GF-D8 (cell line): ENCODE measurements around the gene ZNF302.
"Not testable (repeated sequence)": the region's sequence is repeated elsewhere in the genome, so short reads cannot be mapped to it uniquely, and the experiment has no call there.

ENCODE experiments used
- DNase-seq: peaks from one replicate; lab custom pipeline; 2025; lab: John Stamatoyannopoulos, UW

ZNF302 gene

DNA sequence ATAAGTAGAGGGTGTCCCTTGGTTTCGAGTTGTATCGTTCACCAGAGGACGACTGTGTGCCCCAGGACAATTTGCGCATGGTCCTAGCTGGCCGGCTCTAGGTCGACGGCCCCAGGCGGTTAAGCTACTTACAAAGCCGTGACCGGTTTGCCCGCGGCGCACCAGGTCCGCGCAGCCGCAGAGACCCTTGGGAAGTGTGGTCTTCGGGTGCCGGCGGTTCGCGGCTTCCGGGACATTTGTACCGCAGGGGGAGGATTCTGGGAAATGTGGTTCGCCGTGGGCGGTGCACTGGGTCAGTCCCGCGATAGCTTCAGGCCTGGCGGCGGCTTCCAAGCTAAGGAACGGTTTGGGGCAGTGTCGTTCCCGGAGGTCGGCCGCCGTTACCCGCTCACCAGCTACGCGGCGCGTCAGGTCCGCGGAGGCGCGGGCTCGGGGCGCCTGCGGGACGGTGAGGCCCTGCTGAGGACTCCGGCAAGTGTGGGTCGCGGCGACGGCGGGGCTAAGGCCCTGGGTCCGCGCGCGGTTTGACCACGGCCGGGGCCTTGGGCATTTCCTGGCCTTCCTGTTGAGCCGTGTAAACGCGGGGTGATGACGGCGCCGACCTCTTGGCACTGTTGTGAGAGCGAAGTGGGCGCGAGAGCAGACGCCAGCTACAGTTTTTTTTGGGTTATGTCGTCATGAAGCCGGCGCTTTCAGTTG is at the start of gene ZNF302:
TSS of gene ZNF302 (plus strand) at position 293 of the 699 bp plus-strand sequence. CDS start 1,127 bp downstream, outside the sequence.
- DNase-seq, result peak; percentile 90

GRCh38 chr19:34633802-34634201 is 43.7 kb upstream of the ZNF302 start:
- DNase-seq, result no peak

DNA sequence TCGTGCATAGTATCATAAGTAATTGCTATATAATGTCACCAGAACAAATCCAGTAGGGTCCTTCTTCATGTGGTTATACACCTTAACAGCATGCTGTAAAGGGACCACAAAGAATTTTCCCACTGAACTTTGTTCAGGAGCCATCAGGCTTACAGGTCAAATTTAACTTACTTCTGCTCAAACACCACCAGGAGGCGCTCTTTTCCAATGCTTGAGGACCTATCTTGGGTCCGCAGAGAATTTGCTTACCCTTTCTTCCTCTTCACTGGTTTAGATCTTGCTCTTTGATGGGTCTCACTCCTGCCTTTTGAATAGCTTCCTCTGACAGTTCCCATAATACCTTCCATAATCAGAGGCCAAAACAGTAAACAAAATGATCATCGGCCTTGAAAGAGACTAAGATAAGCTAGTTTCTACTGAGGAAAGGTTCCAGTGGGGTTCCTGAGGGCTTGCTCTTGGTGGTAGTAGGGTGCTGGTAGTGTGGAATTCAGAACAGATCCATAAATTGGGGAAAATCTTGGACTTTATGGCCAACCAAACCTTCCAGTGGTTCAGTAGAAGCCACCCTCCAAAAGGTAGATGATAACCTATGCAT is 37.9 kb upstream of the ZNF302 start:
- DNase-seq, result no peak

- no peak for DNase-seq
These were observed 35.2 kb upstream of the ZNF302 start for GRCh38 chr19:34642241-34642640.

GRCh38 chr19:34644991-34645461 is 32.5 kb upstream of the ZNF302 start:
- no peak for DNase-seq

GRCh38 chr19:34645551-34645950 is 31.9 kb upstream of the ZNF302 start:
- DNase-seq, result no peak

DNA sequence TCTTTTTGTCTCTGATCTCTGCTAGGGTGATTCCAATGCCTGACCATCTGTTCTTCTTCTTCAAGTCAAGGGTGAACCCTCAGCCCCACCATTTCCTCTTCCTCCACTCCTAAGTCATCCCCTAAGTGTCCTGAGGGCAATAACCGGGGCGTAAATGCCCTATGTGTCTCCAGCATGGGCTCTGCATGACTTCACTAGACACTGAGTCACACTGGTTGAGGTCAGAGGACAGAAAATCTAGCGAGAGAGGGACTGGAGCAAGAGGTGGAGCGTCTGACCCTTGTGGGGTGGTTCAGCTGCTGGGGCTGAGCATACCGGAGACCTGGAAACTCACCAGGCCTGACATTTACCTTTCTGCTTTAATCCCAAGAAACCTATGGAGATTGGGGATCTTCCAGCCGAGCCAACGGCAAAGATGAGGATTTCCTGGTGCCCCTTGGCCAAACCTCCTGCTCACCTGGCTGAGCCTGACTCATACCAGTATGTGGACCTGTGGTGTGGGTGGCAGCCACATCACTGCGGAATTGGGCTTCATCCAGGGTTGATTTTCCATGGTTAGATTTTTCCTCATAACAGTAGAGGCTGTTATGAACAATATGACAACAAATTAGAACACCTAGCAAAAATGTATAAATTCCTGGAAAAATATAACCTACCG is 27.5 kb upstream of the ZNF302 start:
- no peak for DNase-seq

GRCh38 chr19:34651747-34652146 is 25.7 kb upstream of the ZNF302 start:
- DNase-seq, result no peak

- no peak for DNase-seq
These were observed 22.7 kb upstream of the ZNF302 start for GRCh38 chr19:34654796-34655195.

DNA sequence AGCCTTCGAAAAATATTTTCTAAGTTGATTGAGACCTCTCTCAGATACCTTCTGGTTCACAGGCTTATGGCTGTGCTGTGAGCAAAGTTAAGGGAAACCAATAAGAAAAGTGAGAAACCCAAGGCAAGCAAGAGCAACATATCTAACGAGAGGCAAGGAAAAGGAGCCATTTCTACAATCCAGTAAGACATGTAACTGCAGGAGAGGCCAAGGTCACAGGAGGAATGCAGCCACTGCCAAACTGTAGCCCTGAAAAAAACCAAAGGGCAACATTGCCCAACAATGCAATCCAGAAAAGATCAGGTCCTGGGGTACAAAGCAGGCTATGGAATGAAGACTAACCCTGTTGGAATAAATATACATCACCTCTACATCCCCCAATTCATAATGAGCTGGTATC is 21.8 kb upstream of the ZNF302 start:
- no peak for DNase-seq

DNA sequence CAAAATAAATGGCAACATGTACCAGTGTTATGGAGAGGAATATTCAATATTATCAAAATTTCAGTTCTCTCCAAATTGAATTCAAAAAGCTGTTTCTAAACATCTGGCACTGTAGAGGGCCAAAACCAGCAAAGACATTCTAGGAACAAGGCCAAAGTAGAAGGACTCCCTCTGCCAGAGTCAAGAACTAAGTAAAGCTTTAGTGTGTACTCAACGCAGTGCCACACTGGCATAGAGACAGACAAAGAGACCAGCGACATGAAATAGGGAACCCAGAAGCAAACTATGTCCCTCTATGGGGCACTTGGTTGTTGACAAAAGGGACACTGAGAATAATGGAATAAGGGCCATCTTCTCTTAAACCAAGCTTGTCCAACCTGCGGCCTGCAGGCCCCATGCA is 16.1 kb upstream of the ZNF302 start:
- no peak for DNase-seq

- no peak for DNase-seq
These were observed 14.6 kb upstream of the ZNF302 start for GRCh38 chr19:34662919-34663318.

- no peak for DNase-seq
These were observed 13.3 kb upstream of the ZNF302 start for GRCh38 chr19:34664168-34664567.

- no peak for DNase-seq
These were observed 12.6 kb upstream of the ZNF302 start for GRCh38 chr19:34664870-34665269.

DNA sequence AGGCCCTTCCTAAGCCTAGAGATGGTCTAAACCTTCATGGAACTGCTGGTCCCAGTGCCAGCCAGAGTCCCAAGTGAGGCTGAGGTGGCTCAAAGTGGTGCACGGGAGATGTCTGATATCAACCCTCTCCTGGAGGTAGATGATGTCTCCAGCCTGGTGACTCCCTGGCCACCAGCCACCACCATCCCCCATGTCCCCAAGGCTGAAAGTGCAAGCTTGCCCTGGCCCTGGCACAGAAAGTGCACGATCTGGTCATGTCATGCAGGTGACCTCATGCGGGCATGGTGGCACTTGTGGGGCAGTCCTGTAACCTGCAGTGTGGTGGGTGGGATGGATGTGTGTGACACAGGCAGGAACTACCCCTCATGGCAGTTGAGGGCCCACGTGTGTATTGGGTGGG is 12.2 kb upstream of the ZNF302 start:
- DNase-seq, result not testable (repeated sequence)

DNA sequence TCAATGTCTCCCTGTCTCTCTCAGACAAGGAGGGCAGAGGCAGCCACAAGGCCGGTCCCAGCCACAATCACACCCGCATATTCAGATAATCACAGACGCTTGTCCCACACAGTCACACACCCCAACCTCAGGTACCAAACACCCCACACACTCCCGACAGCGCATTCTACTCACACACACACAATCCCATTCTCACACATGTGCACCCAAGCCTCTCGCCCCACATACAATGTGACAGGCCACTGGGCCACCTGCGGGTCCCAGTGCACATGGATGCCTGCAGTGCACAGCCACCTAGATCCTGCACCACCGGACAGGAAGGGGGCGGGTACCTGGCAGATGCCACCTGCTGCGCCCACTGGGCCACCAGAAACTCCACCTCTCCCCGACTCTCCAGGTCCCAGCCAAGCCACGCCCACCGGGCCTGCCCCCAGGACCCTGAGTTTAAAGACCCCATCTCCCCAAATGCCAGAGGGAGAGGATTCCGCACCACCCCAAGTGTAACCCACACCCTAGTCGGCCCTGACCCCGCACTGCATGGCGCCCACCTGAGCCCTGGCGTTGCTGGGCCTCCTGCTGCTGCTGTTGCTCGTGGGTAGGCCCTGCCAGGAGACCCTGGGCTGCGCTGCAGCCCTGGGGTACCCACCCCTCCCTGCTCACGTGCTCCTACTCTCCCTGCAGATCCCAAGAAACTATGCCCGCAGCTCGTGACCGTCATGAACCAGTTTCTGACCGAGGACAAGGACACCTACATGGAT is 11.1 kb upstream of the ZNF302 start:
- DNase-seq, result no peak

GRCh38 chr19:34666958-34667265 is 10.6 kb upstream of the ZNF302 start:
- DNase-seq, result no peak

DNA sequence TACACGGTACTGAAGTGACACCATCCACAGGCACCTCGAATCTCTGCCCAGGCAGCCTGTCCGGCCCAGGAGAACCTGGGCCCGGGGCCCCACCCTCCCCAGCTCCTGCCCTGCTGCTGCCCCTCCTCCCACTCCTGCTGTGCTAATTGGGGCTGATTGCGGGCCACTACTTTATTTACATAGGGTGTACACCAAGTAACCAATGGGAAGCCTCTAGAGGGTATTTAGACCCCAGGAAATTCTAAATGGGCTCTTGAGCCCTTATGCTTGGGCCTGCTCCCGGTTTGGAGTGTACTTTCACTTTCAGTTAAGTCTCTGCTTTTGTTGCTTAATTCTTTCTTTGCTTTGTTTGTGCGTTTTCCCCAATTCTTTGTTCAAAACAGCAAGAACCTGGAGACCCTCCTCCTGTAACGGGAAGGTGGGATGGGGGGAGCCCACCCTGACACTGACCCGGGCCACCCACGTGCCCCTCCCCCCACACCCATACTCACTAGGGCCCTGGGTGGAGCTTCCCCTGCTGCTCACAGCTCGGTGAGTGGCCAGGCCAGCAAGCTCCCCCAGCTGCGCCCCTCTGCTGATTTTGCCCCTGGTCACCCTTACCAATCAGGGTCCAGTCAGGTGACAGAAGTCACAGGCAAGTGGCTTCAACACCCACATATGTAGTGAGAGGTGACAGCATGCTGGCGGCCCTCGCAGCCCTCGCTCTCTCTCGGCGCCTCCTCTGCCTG is 10.0 kb upstream of the ZNF302 start:
- DNase-seq, result no peak

GRCh38 chr19:34668077-34668689 is 9.3 kb upstream of the ZNF302 start:
- DNase-seq, result not testable (repeated sequence)

GRCh38 chr19:34668690-34669089 is 8.8 kb upstream of the ZNF302 start:
- not testable (repeated sequence) for DNase-seq

DNA sequence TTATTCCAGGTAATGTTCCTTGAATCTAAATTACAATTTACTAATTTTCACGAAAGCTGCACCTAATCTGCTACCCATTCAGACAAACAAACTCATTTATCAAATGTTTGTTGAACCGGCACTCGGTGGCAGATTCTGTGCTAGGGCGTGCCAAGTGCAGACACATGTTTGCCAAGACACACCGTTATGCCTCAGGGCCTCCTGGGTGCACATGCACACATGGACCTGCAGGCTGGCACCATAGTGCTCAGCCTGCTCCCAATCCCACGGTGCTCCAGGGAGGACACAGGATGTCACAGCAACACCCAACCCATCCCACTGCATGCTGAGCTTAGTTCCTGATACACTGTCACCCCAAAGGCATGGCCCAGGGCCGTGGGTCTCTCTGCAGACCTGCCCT is 8.2 kb upstream of the ZNF302 start:
- DNase-seq, result no peak

- no peak for DNase-seq
These were observed 5.5 kb upstream of the ZNF302 start for GRCh38 chr19:34671972-34672371.
